GM21723 (cell line): Measurements from ENCODE around the gene PPP2R5C.
"Not testable (repeated sequence)": the region's sequence is repeated elsewhere in the genome, so short reads cannot be mapped to it uniquely, and the experiment has no call there.

Experiments used
- ATAC-seq: cut with Tn5 transposase; IDR thresholded peaks from one replicate; pipeline ENCODE4 v1.9.1; 2021; ENCODE audit warnings: mild to moderate bottlenecking, moderate library complexity; ENCODE audit not compliant: unreplicated experiment

PPP2R5C gene

GRCh38 chr14:101761032-101761880 lies at the start of gene PPP2R5C:
Gene PPP2R5C, plus strand, starts transcription at chr14:101761709. Its CDS starts 185 bp downstream, at chr14:101761894.
- ATAC-seq, result peak; percentile 65

GRCh38 chr14:101711857-101712233 lies 49.7 kb upstream of the PPP2R5C start:
- not testable (repeated sequence) for ATAC-seq

GRCh38 chr14:101712341-101712740 lies 49.2 kb upstream of the PPP2R5C start:
- not testable (repeated sequence) for ATAC-seq

- not testable (repeated sequence) for ATAC-seq
Measured at GRCh38 chr14:101713091-101713490, 48.4 kb upstream of the PPP2R5C start.

GRCh38 chr14:101713621-101714349 lies 47.7 kb upstream of the PPP2R5C start:
- no peak for ATAC-seq

- ATAC-seq, result no peak
Measured at GRCh38 chr14:101714394-101714793, 47.1 kb upstream of the PPP2R5C start.

- ATAC-seq, result no peak
Measured at GRCh38 chr14:101715210-101716076, 46.1 kb upstream of the PPP2R5C start.

GRCh38 chr14:101716077-101716950 lies 45.2 kb upstream of the PPP2R5C start:
- ATAC-seq, result no peak

- no peak for ATAC-seq
Measured at GRCh38 chr14:101716956-101717662, 44.4 kb upstream of the PPP2R5C start.

- ATAC-seq, result no peak
Measured at GRCh38 chr14:101717663-101718490, 43.6 kb upstream of the PPP2R5C start.

GRCh38 chr14:101719045-101719645 lies 42.4 kb upstream of the PPP2R5C start:
- no peak for ATAC-seq

GRCh38 chr14:101719708-101720107 lies 41.8 kb upstream of the PPP2R5C start:
- no peak for ATAC-seq

GRCh38 chr14:101721111-101721510 lies 40.4 kb upstream of the PPP2R5C start:
- ATAC-seq, result no peak

GRCh38 chr14:101721951-101722661 lies 39.4 kb upstream of the PPP2R5C start:
- no peak for ATAC-seq

GRCh38 chr14:101723061-101723595 lies 38.4 kb upstream of the PPP2R5C start:
- no peak for ATAC-seq

- ATAC-seq, result not testable (repeated sequence)
Measured at GRCh38 chr14:101725652-101726051, 35.9 kb upstream of the PPP2R5C start.

- no peak for ATAC-seq
Measured at GRCh38 chr14:101726295-101726953, 35.1 kb upstream of the PPP2R5C start.
